IMR-90 (cell line): Measurements from ENCODE around the gene TMUB1. TPM values are rescaled to one million over a fixed set of nuclear protein-coding genes. Genes with fewer than 3 reads are reported as not detected.
A peak's percentile ranks its signal among the peaks of the same experiment; 100 is the strongest.

ENCODE experiments used
- ATAC-seq: fragments of 200-7000 bp; cut with Tn5 transposase; 2 replicates; pipeline ENCODE4 v1.9.1; 2020; ENCODE audit warnings: low read depth, mild to moderate bottlenecking, moderate library complexity
- BruUV-seq: library from RNA; stranded (reverse); fragments of 400-500 nt; replicated peaks from 2 replicates; lab custom pipeline; 2021; lab: Mats Ljungman, UMichigan
- CTCF ChIA-PET: fragments of 300-600 bp; formaldehyde crosslinking; extraction: SDS; loops from one replicate; lab custom pipeline; 2021; ENCODE audit warnings: antibody characterized with exemption; lab: Yijun Ruan, JAX
- POLR2A ChIA-PET: fragments of 300-600 bp; sonication (Branson Sonifier 250); formaldehyde crosslinking; loops from one replicate; lab custom pipeline; 2022; ENCODE audit warnings: antibody characterized with exemption; ENCODE audit not compliant: unreplicated experiment; lab: Charles Lee
- DNase-seq: peaks from one replicate; pipeline ENCODE4 v3.0.0; 2013
- H2AFZ ChIP-seq: replicated peaks from 2 replicates; pipeline ENCODE3; 2013; ENCODE audit warnings: low read length, mild to moderate bottlenecking; ENCODE audit not compliant: poor library complexity
- H2AK5ac ChIP-seq: 2 replicates; pipeline ENCODE4 v1.6.1; 2013; ENCODE audit warnings: low read depth, low read length, inconsistent platforms
- H2AK9ac ChIP-seq: replicated peaks from 2 replicates; pipeline ENCODE3; 2013; ENCODE audit warnings: mild to moderate bottlenecking, low read depth, low read length, moderate library complexity; ENCODE audit not compliant: poor library complexity
- H2BK120ac ChIP-seq: 2 replicates; pipeline ENCODE4 v1.6.1; 2013; ENCODE audit warnings: low read depth, low read length, inconsistent platforms
- H2BK15ac ChIP-seq: 3 replicates; pipeline ENCODE4 v1.6.1; 2013; ENCODE audit warnings: low read depth, low read length, inconsistent platforms
- H2BK20ac ChIP-seq: 2 replicates; pipeline ENCODE4 v1.6.1; 2013; ENCODE audit warnings: low read depth, mild to moderate bottlenecking, inconsistent platforms, low read length, moderate library complexity
- H2BK5ac ChIP-seq: 2 replicates; pipeline ENCODE4 v1.6.1; 2013; ENCODE audit warnings: mild to moderate bottlenecking, low read depth, low read length, inconsistent platforms; ENCODE audit not compliant: poor library complexity, severe bottlenecking
- H3K14ac ChIP-seq: replicated peaks from 2 replicates; pipeline ENCODE4 v1.6.1; 2013; ENCODE audit warnings: low read depth, low read length, inconsistent platforms
- H3K18ac ChIP-seq: 2 replicates; pipeline ENCODE4 v1.6.1; 2013; ENCODE audit warnings: low read depth, low read length, control low read depth
- H3K23ac ChIP-seq: 2 replicates; pipeline ENCODE4 v1.6.1; 2013; ENCODE audit warnings: low read depth, low read length, inconsistent platforms
- H3K27ac ChIP-seq: 2 replicates; pipeline ENCODE4 v1.5.1; 2013; ENCODE audit warnings: mild to moderate bottlenecking, control low read depth, low read length; ENCODE audit not compliant: insufficient read depth
- H3K27me3 ChIP-seq: 2 replicates; pipeline ENCODE4 v1.6.1; 2013; ENCODE audit warnings: low read length; ENCODE audit not compliant: control insufficient read depth, insufficient read depth
- H3K36me3 ChIP-seq: 2 replicates; pipeline ENCODE4 v1.6.1; 2013; ENCODE audit warnings: low read length, mixed read lengths; ENCODE audit not compliant: control insufficient read depth, insufficient read depth
- H3K4ac ChIP-seq: 2 replicates; pipeline ENCODE4 v1.6.1; 2013; ENCODE audit warnings: low read depth, low read length, inconsistent platforms
- H3K4me1 ChIP-seq: 2 replicates; pipeline ENCODE4 v1.6.1; 2013; ENCODE audit warnings: low read length, mixed read lengths; ENCODE audit not compliant: control insufficient read depth, insufficient read depth
- H3K4me2 ChIP-seq: 2 replicates; pipeline ENCODE4 v1.6.1; 2013; ENCODE audit warnings: low read depth, mild to moderate bottlenecking, control low read depth, low read length, moderate library complexity
- H3K4me3 ChIP-seq: 2 replicates; pipeline ENCODE4 v1.5.1; 2013; ENCODE audit warnings: low read depth, mild to moderate bottlenecking, control low read depth, low read length, moderate library complexity; ENCODE audit not compliant: insufficient read depth
- H3K56ac ChIP-seq: 2 replicates; pipeline ENCODE4 v1.6.1; 2013; ENCODE audit warnings: low read length, inconsistent platforms; ENCODE audit not compliant: insufficient read depth; ENCODE audit errors: extremely low read depth
- H3K79me1 ChIP-seq, 2 experiments: 2 replicates each; pipeline ENCODE4 v1.6.1; 2013; ENCODE audit warnings: low read length in 2 of 2, inconsistent platforms in 1 of 2, low read depth in 1 of 2
- H3K9ac ChIP-seq: 2 replicates; pipeline ENCODE4 v1.6.1; 2013; ENCODE audit warnings: low read depth, low read length, control low read depth
- H3K9me1 ChIP-seq: 2 replicates; pipeline ENCODE4 v1.6.1; 2013; ENCODE audit warnings: low read length, inconsistent platforms; ENCODE audit not compliant: insufficient read depth
- H3K9me3 ChIP-seq: 2 replicates; pipeline ENCODE4 v1.6.1; 2013; ENCODE audit warnings: low read length; ENCODE audit not compliant: control insufficient read depth, insufficient read depth
- H4K20me1 ChIP-seq: 2 replicates; pipeline ENCODE4 v1.6.1; 2013; ENCODE audit warnings: low read length, inconsistent platforms; ENCODE audit not compliant: insufficient read depth
- H4K5ac ChIP-seq: 2 replicates; pipeline ENCODE4 v1.6.1; 2013; ENCODE audit warnings: mild to moderate bottlenecking, low read depth, low read length, control low read depth
- H4K8ac ChIP-seq, 2 experiments: 2 replicates each; pipeline ENCODE4 v1.6.1; 2013; ENCODE audit warnings: low read depth in 2 of 2, low read length in 2 of 2, control low read depth in 1 of 2, inconsistent platforms in 1 of 2
- H4K91ac ChIP-seq: 2 replicates; pipeline ENCODE4 v1.6.1; 2013; ENCODE audit warnings: low read depth, low read length, inconsistent platforms; ENCODE audit not compliant: insufficient read depth
- BHLHE40 ChIP-seq: fragments of 150-350 bp; IDR thresholded peaks from 2 replicates; pipeline ENCODE4 v1.6.1; 2016; ENCODE audit warnings: mild to moderate bottlenecking, low read depth, low read length
- CEBPB ChIP-seq: IDR thresholded peaks from 2 replicates; pipeline ENCODE4 v1.6.1; 2012; ENCODE audit warnings: low read depth, low read length, improper control_type of control experiment
- CHD1 ChIP-seq: IDR thresholded peaks from 2 replicates; pipeline ENCODE4 v1.6.1; 2012; ENCODE audit warnings: low read depth, low read length, improper control_type of control experiment
- FOS ChIP-seq: fragments of 150-350 bp; IDR thresholded peaks from 2 replicates; pipeline ENCODE4 v1.6.1; 2016; ENCODE audit warnings: low read depth, low read length
- MAFK ChIP-seq: IDR thresholded peaks from 2 replicates; pipeline ENCODE4 v1.6.1; 2012; ENCODE audit warnings: low read depth, low read length, improper control_type of control experiment
- MAZ ChIP-seq: IDR thresholded peaks from 2 replicates; pipeline ENCODE4 v1.6.1; 2012; ENCODE audit warnings: low read depth, mild to moderate bottlenecking, low read length, improper control_type of control experiment, moderate library complexity, borderline replicate concordance
- MXI1 ChIP-seq: IDR thresholded peaks from 2 replicates; pipeline ENCODE4 v1.6.1; 2012; ENCODE audit warnings: low read depth, mild to moderate bottlenecking, low read length, moderate library complexity, borderline replicate concordance
- NFE2L2 ChIP-seq: fragments of 150-350 bp; IDR thresholded peaks from 2 replicates; pipeline ENCODE4 v1.6.1; 2016; ENCODE audit warnings: low read depth, mild to moderate bottlenecking, low read length
- POLR2A ChIP-seq: IDR thresholded peaks from 2 replicates; pipeline ENCODE4 v1.6.1; 2012; ENCODE audit warnings: mild to moderate bottlenecking, low read depth, low read length
- RAD21 ChIP-seq: IDR thresholded peaks from 2 replicates; pipeline ENCODE4 v1.6.1; 2012; ENCODE audit warnings: low read length, improper control_type of control experiment
- RCOR1 ChIP-seq: IDR thresholded peaks from 2 replicates; pipeline ENCODE4 v1.6.1; 2012; ENCODE audit warnings: mild to moderate bottlenecking, low read length, improper control_type of control experiment; ENCODE audit not compliant: insufficient replicate concordance
- RFX5 ChIP-seq: IDR thresholded peaks from 2 replicates; pipeline ENCODE4 v1.8.0; 2012; ENCODE audit warnings: low read depth, mild to moderate bottlenecking, low read length, moderate library complexity
- SMC3 ChIP-seq: fragments of 150-350 bp; IDR thresholded peaks from 2 replicates; pipeline ENCODE4 v1.6.1; 2016; ENCODE audit warnings: low read depth, mild to moderate bottlenecking, antibody characterized with exemption, low read length, moderate library complexity
- WGBS, 2 experiments: methylation state at CpG; one replicate each; pipeline versions ENCODE4 v1.1.5 to v1.1.7; 2013; ENCODE audit warnings: missing lambda C conversion rate in 2 of 2; ENCODE audit not compliant: insufficient read length in 1 of 2; ENCODE audit errors: extremely low coverage in 2 of 2; 5-methylcytosine and 5-hydroxymethylcytosine counted together
- dilution Hi-C: fragments of 300-500 bp; cut with HindIII; formaldehyde crosslinking; loops from one replicate; pipeline ENCODE4 v1.14.3; 2018; ENCODE audit warnings: low sequenced_read_pairs; ENCODE audit not compliant: unreplicated experiment
- in situ Hi-C: fragments of 300-500 bp; cut with MboI; formaldehyde crosslinking; loops from 3 replicates; pipeline ENCODE4 v1.14.3; 2019; ENCODE audit warnings: low sequenced_read_pairs, inconsistent platforms, mixed read lengths
- intact Hi-C: fragments of 100-400 bp; cut with micrococcal nuclease; formaldehyde crosslinking; loops from 2 replicates; pipeline ENCODE4 v1.10.0; 2022
- polyA plus RNA-seq, 3 experiments: library from polyadenylated mRNA; depleted of rRNA; stranded (reverse); fragments of >200 nt; gene quantifications; 2 replicates each; pipeline ENCODE4 v1.2.3, GENCODE V29; 2012; ENCODE audit warnings: low replicate concordance in 1 of 3
- total RNA-seq: library from RNA; depleted of rRNA; stranded (reverse); fragments of >200 nt; gene quantifications from 2 replicates; pipeline ENCODE4 v1.2.3, GENCODE V29; 2012
- TF ChIP-seq, protein P1 (sequence below): conservative IDR thresholded peaks from 2 replicates; pipeline ENCODE4 v1.5.1; 2012; ENCODE audit warnings: mild to moderate bottlenecking, low read depth, low read length, improper control_type of control experiment
- TF ChIP-seq, protein P2 (sequence below): fragments of 150-350 bp; IDR thresholded peaks from 2 replicates; pipeline ENCODE4 v1.6.1; 2017; ENCODE audit warnings: mild to moderate bottlenecking, antibody characterized with exemption, low read length, low read depth
- TF ChIP-seq, protein P3 (sequence below): fragments of 150-350 bp; IDR thresholded peaks from 2 replicates; pipeline ENCODE4 v1.6.1; 2016; ENCODE audit warnings: low read depth, mild to moderate bottlenecking, low read length, moderate library complexity, borderline replicate concordance

TMUB1 gene
- total and polyA plus RNA-seq, 2 of the 4 experiments (the other 2 are of a cell fraction): 6.8 to 29.8 TPM

DNA sequence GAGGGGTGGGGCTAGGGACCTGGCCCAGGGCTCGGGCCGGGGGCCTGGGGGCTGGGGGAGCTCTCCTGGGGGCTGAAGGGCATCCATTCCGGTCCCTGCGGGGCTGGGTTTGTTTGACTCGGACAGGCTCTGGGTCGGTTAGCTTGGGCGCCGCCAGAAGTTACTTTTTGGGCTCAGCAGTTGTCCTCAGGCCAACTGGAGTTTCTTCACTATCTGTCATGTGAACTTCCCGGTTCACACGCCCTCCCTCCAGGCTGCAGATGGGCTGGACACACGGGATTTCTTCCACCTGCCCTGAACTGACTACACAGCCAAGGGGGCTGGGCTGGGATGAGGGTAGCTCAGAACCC, 20.1 kb downstream of the TMUB1 start:
- Histone ChIP-seq H2BK120ac (no peak overlapping the region), H3K18ac (no peak overlapping the region), H3K9ac (no peak overlapping the region), H2AK5ac (peak overlapping the region; percentile 91), H3K56ac (no peak overlapping the region), H3K4ac (peak overlapping the region; percentile 36), H2BK5ac (peak overlapping the region; percentile 21), H3K23ac (peak overlapping the region; percentile 42; the same call in 1 of the 2 replicates), H2AK9ac (peak overlapping the region; percentile 26), H3K9me1 (peaks cover 12% of the 10 kb centered on the region; the same call in 1 of the 2 replicates), H3K14ac (no peak overlapping the region), H4K20me1 (peaks cover 32% of the 10 kb centered on the region), H2AFZ (peak overlapping the region; percentile 62), H3K4me2 (peak overlapping the region; percentile 20; the same call in 1 of the 2 replicates), H3K27me3 (no peaks in the 10 kb centered on the region), H3K27ac (no peak overlapping the region), H3K79me1 (peaks cover 24 to 67% of the 10 kb centered on the region in 2 experiments), H4K5ac (no peak overlapping the region), H3K4me3 (no peak overlapping the region), H4K8ac (no peak overlapping the region; a peak in 1 of 4 replicates), H3K36me3 (peaks cover 36% of the 10 kb centered on the region), H3K9me3 (no peaks in the 10 kb centered on the region), H3K4me1 (peaks cover 42% of the 10 kb centered on the region), H2BK20ac (no peak overlapping the region), H4K91ac (no peak overlapping the region), H2BK15ac (no peak overlapping the region)
- dilution Hi-C loops: no loop called here
- BruUV-seq: no TSS peak
- in situ Hi-C loops: no loop called here
- ATAC-seq: no peak
- no CpG with 5 or more reads among the region's 11 CpGs for WGBS, 2 experiments
- intact Hi-C loops: no loop called here
- POLR2A ChIA-PET: no interaction called here
- peak; percentile 69 for DNase-seq
- no peak for TF ChIP-seq NFE2L2
- no peak for TF ChIP-seq RAD21
- TF ChIP-seq MAZ: no peak
- no peak for TF ChIP-seq CEBPB
- TF ChIP-seq BHLHE40: no peak
- TF ChIP-seq FOS: no peak
- TF ChIP-seq, protein P1, sequence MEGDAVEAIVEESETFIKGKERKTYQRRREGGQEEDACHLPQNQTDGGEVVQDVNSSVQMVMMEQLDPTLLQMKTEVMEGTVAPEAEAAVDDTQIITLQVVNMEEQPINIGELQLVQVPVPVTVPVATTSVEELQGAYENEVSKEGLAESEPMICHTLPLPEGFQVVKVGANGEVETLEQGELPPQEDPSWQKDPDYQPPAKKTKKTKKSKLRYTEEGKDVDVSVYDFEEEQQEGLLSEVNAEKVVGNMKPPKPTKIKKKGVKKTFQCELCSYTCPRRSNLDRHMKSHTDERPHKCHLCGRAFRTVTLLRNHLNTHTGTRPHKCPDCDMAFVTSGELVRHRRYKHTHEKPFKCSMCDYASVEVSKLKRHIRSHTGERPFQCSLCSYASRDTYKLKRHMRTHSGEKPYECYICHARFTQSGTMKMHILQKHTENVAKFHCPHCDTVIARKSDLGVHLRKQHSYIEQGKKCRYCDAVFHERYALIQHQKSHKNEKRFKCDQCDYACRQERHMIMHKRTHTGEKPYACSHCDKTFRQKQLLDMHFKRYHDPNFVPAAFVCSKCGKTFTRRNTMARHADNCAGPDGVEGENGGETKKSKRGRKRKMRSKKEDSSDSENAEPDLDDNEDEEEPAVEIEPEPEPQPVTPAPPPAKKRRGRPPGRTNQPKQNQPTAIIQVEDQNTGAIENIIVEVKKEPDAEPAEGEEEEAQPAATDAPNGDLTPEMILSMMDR: no peak
- TF ChIP-seq MAFK: no peak
- no peak for TF ChIP-seq MXI1
- no peak for TF ChIP-seq CHD1
- TF ChIP-seq RFX5: no peak
- TF ChIP-seq, protein P2, sequence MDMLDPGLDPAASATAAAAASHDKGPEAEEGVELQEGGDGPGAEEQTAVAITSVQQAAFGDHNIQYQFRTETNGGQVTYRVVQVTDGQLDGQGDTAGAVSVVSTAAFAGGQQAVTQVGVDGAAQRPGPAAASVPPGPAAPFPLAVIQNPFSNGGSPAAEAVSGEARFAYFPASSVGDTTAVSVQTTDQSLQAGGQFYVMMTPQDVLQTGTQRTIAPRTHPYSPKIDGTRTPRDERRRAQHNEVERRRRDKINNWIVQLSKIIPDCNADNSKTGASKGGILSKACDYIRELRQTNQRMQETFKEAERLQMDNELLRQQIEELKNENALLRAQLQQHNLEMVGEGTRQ: no peak
- TF ChIP-seq, protein P3, sequence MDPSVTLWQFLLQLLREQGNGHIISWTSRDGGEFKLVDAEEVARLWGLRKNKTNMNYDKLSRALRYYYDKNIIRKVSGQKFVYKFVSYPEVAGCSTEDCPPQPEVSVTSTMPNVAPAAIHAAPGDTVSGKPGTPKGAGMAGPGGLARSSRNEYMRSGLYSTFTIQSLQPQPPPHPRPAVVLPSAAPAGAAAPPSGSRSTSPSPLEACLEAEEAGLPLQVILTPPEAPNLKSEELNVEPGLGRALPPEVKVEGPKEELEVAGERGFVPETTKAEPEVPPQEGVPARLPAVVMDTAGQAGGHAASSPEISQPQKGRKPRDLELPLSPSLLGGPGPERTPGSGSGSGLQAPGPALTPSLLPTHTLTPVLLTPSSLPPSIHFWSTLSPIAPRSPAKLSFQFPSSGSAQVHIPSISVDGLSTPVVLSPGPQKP: no peak
- no peak for TF ChIP-seq SMC3
- TF ChIP-seq POLR2A: no peak; the same call in 1 of the 2 replicates
- no peak for TF ChIP-seq RCOR1
- CTCF ChIA-PET: no interaction called here
